Right lobe of liver (tissue), 4 donors: ENCODE measurements around the gene POLD4.
A peak's percentile ranks its signal among the peaks of the same experiment; 100 is the strongest.

Experiments
- POLR2A ChIP-seq: fragments of 450-650 bp; IDR thresholded peaks from one replicate; pipeline ENCODE4 v1.6.1; 2017; ENCODE audit warnings: antibody characterized with exemption, mild to moderate bottlenecking
- TF ChIP-seq, protein P1 (sequence below), 4 donors: fragments of 200-600 bp in 3 of 4; fragments of 450-650 bp in 1 of 4; IDR thresholded peaks; one replicate each; pipeline versions ENCODE4 v1.5.1 to v1.8.0; 2016 to 2022; ENCODE audit warnings: antibody characterized with exemption in 4 of 4, mild to moderate bottlenecking in 2 of 4
- donor health status: DM: no; HTN: no; CAD: no.
- donor health status: DM: no; HTN: no; CAD: no.
- donor health status: DM: no; HTN: yes; CAD: no.

- TF ChIP-seq, protein P1, sequence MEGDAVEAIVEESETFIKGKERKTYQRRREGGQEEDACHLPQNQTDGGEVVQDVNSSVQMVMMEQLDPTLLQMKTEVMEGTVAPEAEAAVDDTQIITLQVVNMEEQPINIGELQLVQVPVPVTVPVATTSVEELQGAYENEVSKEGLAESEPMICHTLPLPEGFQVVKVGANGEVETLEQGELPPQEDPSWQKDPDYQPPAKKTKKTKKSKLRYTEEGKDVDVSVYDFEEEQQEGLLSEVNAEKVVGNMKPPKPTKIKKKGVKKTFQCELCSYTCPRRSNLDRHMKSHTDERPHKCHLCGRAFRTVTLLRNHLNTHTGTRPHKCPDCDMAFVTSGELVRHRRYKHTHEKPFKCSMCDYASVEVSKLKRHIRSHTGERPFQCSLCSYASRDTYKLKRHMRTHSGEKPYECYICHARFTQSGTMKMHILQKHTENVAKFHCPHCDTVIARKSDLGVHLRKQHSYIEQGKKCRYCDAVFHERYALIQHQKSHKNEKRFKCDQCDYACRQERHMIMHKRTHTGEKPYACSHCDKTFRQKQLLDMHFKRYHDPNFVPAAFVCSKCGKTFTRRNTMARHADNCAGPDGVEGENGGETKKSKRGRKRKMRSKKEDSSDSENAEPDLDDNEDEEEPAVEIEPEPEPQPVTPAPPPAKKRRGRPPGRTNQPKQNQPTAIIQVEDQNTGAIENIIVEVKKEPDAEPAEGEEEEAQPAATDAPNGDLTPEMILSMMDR (IDR thresholded peaks at IDR 0.05), result peak; percentile 83 to 96 (median 94)
- TF ChIP-seq POLR2A, result no peak
Observed at GRCh38 chr11:67351275-67352005, 1.9 kb downstream of the POLD4 start.
